CD4-positive, alpha-beta T cell (primary cell): ENCODE results near the gene PLEKHG4B. TPM values are rescaled to one million over a fixed set of nuclear protein-coding genes. Genes with fewer than 3 reads are reported as not detected.
"Not testable (repeated sequence)": the region's sequence is repeated elsewhere in the genome, so short reads cannot be mapped to it uniquely, and the experiment has no call there.

Experiments used
- ATAC-seq: fragments of 200-7000 bp; cut with Tn5 transposase; one replicate; pipeline ENCODE4 v1.10.0; 2022; ENCODE audit warnings: mild to moderate bottlenecking; ENCODE audit not compliant: poor library complexity
- CTCF ChIA-PET: fragments of 350-600 bp; sonication (Branson Sonifier 250); formaldehyde crosslinking; loops from one replicate; lab custom pipeline; 2021; ENCODE audit warnings: antibody characterized with exemption, inconsistent platforms; lab: Charles Lee
- POLR2A ChIA-PET: fragments of 350-600 bp; sonication (Branson Sonifier 250); formaldehyde crosslinking; loops from one replicate; lab custom pipeline; 2021; ENCODE audit warnings: antibody characterized with exemption, inconsistent platforms; lab: Charles Lee
- DNase-seq, 14 experiments: peaks; one replicate each; pipeline ENCODE4 v3.0.0-alpha.2; 2013 to 2020; ENCODE audit warnings: mixed read lengths in 2 of 14
- H3K27ac ChIP-seq, 2 donors: one replicate each; pipeline versions ENCODE4 v1.5.1 to v1.7.0; 2013; ENCODE audit warnings: low read length in 2 of 2, low read depth in 1 of 2, mild to moderate bottlenecking in 1 of 2
- H3K27me3 ChIP-seq, 2 experiments: 1 replicate in 1 of 2; 2 replicates in 1 of 2; pipeline versions ENCODE4 v1.6.1 to v1.7.0; 2013; ENCODE audit warnings: low read length in 2 of 2, control low read depth in 1 of 2, mild to moderate bottlenecking in 1 of 2, moderate library complexity in 1 of 2; ENCODE audit not compliant: insufficient read depth in 2 of 2, control insufficient read depth in 1 of 2
- H3K36me3 ChIP-seq: one replicate; pipeline ENCODE4 v1.6.1; 2013; ENCODE audit warnings: low read length, control low read depth; ENCODE audit not compliant: insufficient read depth
- H3K4me1 ChIP-seq: one replicate; pipeline ENCODE4 v1.6.1; 2013; ENCODE audit warnings: low read length, control low read depth; ENCODE audit not compliant: insufficient read depth
- H3K4me3 ChIP-seq: one replicate; pipeline ENCODE4 v1.5.1; 2013; ENCODE audit warnings: mild to moderate bottlenecking, low read length, moderate library complexity
- H3K9me3 ChIP-seq, 2 experiments: 1 replicate in 1 of 2; 2 replicates in 1 of 2; pipeline versions ENCODE4 v1.6.1 to v1.7.0; 2013; ENCODE audit warnings: low read length in 2 of 2, mild to moderate bottlenecking in 2 of 2, control low read depth in 1 of 2, moderate library complexity in 1 of 2; ENCODE audit not compliant: control insufficient read depth in 1 of 2, insufficient read depth in 1 of 2
- H3K27ac Mint-ChIP-seq: one replicate; pipeline ENCODE4 v1.8.0; 2020; ENCODE audit warnings: mixed read lengths
- H3K27me3 Mint-ChIP-seq: one replicate; pipeline ENCODE4 v1.8.0; 2021; ENCODE audit warnings: mixed read lengths
- H3K36me3 Mint-ChIP-seq: one replicate; pipeline ENCODE4 v1.8.0; 2021; ENCODE audit warnings: low read depth, mixed read lengths
- H3K4me1 Mint-ChIP-seq: one replicate; pipeline ENCODE4 v1.8.0; 2021; ENCODE audit warnings: low read depth, mixed read lengths
- H3K4me3 Mint-ChIP-seq: one replicate; pipeline ENCODE4 v1.8.0; 2020; ENCODE audit warnings: mild to moderate bottlenecking, mixed read lengths
- H3K9me3 Mint-ChIP-seq: one replicate; pipeline ENCODE4 v1.8.0; 2020; ENCODE audit warnings: mixed read lengths
- intact Hi-C, 2 experiments: fragments of 100-400 bp; cut with DNase I in 1 of 2; cut with micrococcal nuclease in 1 of 2; formaldehyde crosslinking; loops; one replicate each; pipeline versions ENCODE4 v1.15.1 to v1.9.0; 2023 to 2025; cut with DNase I, micrococcal nuclease
- total RNA-seq, 174 experiments: library from RNA in 2 of 174; stranded (reverse) in 2 of 174; gene quantifications; one replicate each; pipeline ENCODE4 v1.2.3 and lab custom pipeline; 2021 to 2026

PLEKHG4B gene
- total RNA-seq, 2 experiments from 2014 or later = 0.17 to 0.36 TPM

GRCh38 chr5:237931-238330, 146.0 kb downstream of the PLEKHG4B start:
- H3K27me3 Mint-ChIP-seq, H3K27ac Mint-ChIP-seq, CTCF ChIA-PET, H3K27ac ChIP-seq, DNase-seq, H3K4me3 Mint-ChIP-seq, H3K4me3 ChIP-seq, H3K27me3 ChIP-seq, POLR2A ChIA-PET, intact Hi-C loops, ATAC-seq, H3K9me3 Mint-ChIP-seq, H3K4me1 ChIP-seq, H3K4me1 Mint-ChIP-seq, H3K9me3 ChIP-seq: not testable (repeated sequence)
- H3K36me3 ChIP-seq = peaks cover 63% of the 10 kb centered on the region
- peaks cover 88% of the 10 kb centered on the region for H3K36me3 Mint-ChIP-seq

Other genes with a start within 250 kb of the PLEKHG4B start
- under 1 TPM in 1 of 2 experiments, not detected in 1; 0.14 TPM for gene LRRC14B, start 99.3 kb downstream of the PLEKHG4B start, total RNA-seq
- gene CCDC127, start 126.0 kb downstream of the PLEKHG4B start, total RNA-seq = 1 to 10 TPM; 1.9 to 2.8 TPM
- 100 to 1,000 TPM; 244 to 245 TPM for gene SDHA, start 126.2 kb downstream of the PLEKHG4B start, total RNA-seq
- 10 to 100 TPM; 36.9 to 38.1 TPM for gene PDCD6, start 179.5 kb downstream of the PLEKHG4B start, total RNA-seq
- under 1 TPM; 0.45 to 0.63 TPM for gene AHRR, start 229.5 kb downstream of the PLEKHG4B start, total RNA-seq